Keratinocyte (primary cell): ENCODE measurements around the gene DSCAML1.

Source experiments
- CTCF ChIP-seq, 3 experiments: IDR thresholded peaks in 1 of 3; conservative IDR thresholded peaks in 1 of 3; optimal IDR thresholded peaks in 1 of 3; 2 replicates in 2 of 3; 3 replicates in 1 of 3; pipeline versions ENCODE3 to v1.5.1; 2011; ENCODE audit warnings: low read length in 3 of 3, mild to moderate bottlenecking in 3 of 3, moderate library complexity in 2 of 3, control low read depth in 1 of 3, inconsistent platforms in 1 of 3; ENCODE audit not compliant: insufficient read depth in 2 of 3; ENCODE audit errors: extremely low read depth in 1 of 3
- EZH2 ChIP-seq: IDR thresholded peaks from one replicate; pipeline ENCODE4 v1.6.1; 2012; ENCODE audit warnings: inconsistent platforms, mild to moderate bottlenecking, low read length, moderate library complexity

- TF ChIP-seq CTCF (optimal IDR thresholded peaks at IDR 0.05 in 1 of 3, IDR thresholded peaks at IDR 0.05 in 1 of 3, conservative IDR thresholded peaks at IDR 0.05 in 1 of 3; ENCODE audit: extremely low read depth in 1 of 3, insufficient read depth in 2 of 3, low read length in 3 of 3): peak; percentile 93 to 100 (median 99)
- TF ChIP-seq EZH2: no peak
Measured at GRCh38 chr11:117817368-117818040, 20.5 kb upstream of the DSCAML1 start.
